Stimulated activated naive CD4-positive, alpha-beta T cell treated with Interleukin-2 at 50 U/mL for 16 hours (primary cell): Measurements from ENCODE around the gene SRP14.
"Not testable (repeated sequence)": the region's sequence is repeated elsewhere in the genome, so short reads cannot be mapped to it uniquely, and the experiment has no call there.

Source experiments
- DNase-seq: peaks from one replicate; lab custom pipeline; 2025; lab: John Stamatoyannopoulos, UW

The SRP14 gene

GRCh38 chr15:40029979-40030893 is 8.7 kb downstream of the SRP14 start:
- no peak for DNase-seq

DNA sequence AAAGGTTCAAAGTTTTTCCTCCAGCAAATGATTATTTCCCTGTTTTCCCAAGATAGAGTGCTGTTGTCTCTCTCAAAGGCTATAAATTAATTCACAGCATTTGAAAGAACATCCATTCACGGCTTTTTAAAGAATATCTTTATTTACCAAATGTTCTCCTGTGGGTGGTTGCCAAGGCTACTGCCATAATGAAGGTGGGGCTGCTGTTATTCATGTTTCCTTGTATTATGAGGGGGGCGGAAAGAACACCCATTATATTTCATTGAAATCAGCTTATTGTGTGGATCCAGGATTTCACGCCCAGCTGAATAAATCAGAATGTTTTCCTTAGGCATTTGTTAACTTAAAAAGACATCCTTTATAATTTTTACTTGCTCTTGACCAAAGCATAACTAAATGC is 10.1 kb downstream of the SRP14 start:
- DNase-seq: no peak

DNA sequence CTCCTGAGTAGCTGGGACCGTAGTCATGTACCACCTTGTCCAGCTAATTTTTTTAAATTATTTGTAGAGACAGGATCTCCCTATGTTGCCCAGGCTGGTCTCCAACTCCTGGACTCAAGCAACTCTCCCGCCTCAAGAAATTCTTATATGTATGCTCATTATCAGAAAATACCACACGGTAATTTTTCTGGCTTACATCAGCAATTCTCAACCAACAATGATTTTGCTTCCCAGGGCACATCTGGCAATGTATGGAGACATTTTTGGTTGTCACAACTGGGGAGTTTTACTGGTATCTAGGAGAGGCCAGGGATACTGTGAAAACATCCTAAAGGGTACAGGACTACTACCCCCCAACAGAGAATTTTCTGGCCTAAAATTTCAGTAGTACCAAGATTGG is 10.8 kb downstream of the SRP14 start:
- no peak for DNase-seq

- no peak for DNase-seq
Measured at GRCh38 chr15:40016224-40016865, 22.6 kb downstream of the SRP14 start.

DNA sequence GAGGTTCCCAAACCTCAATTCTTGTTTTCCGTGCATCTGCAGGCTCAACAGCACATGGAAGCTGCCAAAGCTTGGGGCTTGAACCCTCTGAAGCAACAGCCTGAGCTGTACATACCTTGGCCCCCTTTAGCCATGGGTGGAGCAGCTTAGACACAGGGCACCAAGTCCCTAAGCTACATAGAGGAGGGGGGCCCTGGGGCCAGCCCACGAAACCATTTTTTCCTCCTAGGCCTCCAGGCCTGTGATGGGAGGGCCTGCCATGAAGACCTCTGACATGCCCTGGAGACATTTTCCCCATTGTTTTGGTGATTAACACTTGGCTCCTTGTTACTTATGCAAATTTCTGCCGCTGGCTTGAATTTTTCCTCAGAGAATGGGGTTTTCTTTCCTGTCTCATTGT is 24.6 kb downstream of the SRP14 start:
- no peak for DNase-seq

- DNase-seq: not testable (repeated sequence)
Measured at GRCh38 chr15:40013372-40013771, 25.6 kb downstream of the SRP14 start.

DNA sequence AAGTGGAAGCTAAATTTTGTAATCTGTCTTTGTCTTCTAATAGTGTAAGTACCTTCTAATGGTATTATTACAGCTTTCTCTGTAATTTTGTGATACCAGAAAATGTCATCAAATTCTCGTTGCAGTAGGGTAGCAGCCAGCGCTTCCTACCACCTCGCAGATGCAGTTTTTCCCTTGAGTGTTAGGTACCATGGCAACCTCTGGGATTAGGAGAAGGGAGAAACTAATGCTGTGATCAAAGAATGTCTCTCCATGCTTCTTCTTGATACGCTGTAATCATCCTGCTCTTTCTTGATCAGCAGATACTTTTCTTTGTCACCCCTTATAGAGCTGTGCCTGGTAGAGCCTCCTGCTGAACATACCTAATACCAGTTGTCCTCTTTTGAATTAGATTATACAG is 27.7 kb downstream of the SRP14 start:
- no peak for DNase-seq

GRCh38 chr15:40010686-40011085 is 28.3 kb downstream of the SRP14 start:
- DNase-seq: no peak

GRCh38 chr15:40008061-40008765 is 30.8 kb downstream of the SRP14 start:
- no peak for DNase-seq

- no peak for DNase-seq
Measured at GRCh38 chr15:40006646-40007045, 32.3 kb downstream of the SRP14 start.

- no peak for DNase-seq
Measured at GRCh38 chr15:40006003-40006402, 33.0 kb downstream of the SRP14 start.

DNA sequence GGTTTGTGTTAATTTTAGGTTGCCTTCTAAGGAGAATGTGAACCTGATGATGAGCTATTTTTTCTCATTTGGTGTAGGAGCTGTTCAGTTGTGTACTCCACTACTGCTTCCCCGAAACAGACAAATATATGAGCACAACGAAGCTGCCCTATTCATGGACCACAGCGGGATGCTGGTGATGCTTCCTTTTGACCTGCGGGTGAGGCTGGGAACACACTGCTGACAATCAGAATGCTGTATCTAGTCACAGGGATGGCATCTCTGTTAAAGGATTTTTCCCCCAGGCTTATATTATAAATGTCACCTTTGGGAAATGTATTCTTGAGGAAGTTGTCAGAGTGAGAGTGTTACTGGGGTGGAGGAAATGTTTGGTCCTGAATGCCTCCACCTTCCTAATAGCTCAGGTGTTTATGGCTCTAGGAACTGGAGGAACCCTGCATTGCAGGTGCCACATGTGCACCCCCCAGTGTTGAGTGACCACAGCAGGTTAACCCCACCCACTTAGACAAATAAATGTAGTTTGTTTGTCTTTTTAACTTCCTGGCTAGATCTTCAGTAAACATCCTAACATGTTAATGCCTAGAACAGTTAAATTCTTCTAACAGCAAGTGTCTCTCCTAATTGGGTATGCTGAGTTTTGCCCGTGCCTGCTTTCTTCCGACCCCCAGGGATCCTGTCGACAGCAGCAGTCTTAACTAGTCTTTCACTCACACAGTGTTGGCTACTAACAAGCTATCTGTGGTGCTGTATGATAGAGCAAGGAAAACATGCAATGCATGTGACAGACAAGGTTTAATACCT is 35.7 kb downstream of the SRP14 start:
- no peak for DNase-seq

DNA sequence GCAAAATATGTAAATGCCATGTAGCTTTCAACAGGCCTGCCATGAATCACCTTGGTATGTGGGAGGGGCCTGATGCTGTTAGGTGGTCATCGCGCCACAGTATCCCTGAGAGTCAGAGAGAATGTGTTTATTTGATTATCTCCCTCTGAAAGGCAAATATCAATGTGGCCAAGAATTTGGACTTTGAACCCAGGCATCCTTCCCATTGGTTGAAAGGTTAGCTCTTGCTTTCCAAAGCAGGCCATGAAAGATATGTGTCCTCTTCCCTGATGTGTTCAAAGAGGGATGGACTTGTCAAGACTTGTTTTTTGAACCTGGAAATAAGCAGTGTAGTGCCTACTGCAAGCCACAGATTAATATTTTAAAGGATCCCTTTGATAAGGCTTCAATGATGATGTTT is 36.7 kb downstream of the SRP14 start:
- DNase-seq: no peak

DNA sequence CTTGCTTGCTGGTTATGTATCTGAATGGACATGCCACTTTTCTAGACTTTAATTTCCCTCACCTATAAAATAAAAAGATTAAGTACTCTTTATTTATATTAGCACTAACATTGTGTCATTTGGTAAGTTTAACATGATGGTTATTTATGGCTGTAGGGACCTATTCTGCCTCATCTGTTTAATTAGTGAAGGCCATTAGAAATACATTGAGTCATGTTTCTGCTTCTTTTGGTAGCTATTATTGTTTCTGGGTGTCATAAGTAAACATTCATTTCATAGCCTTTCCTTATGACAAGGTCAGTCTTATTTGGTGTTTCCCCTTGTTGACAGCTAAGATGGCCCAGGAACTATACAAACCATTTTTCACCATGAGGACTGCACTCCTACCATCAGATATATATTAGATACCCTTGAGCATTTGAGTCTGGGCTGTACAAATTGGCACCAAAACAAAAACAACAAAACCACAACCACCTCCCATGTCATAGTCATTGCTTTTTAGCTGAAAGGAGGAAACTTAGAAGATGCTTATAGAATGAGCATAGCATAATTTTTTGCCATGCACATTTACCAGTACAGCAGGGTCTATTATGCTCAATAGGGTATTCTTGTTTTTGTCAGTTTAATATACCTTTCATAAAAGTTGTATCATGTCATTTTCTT is 39.3 kb downstream of the SRP14 start:
- no peak for DNase-seq

GRCh38 chr15:39998511-39999077 is 40.4 kb downstream of the SRP14 start:
- DNase-seq: no peak

- no peak for DNase-seq
Measured at GRCh38 chr15:39997639-39998038, 41.3 kb downstream of the SRP14 start.

DNA sequence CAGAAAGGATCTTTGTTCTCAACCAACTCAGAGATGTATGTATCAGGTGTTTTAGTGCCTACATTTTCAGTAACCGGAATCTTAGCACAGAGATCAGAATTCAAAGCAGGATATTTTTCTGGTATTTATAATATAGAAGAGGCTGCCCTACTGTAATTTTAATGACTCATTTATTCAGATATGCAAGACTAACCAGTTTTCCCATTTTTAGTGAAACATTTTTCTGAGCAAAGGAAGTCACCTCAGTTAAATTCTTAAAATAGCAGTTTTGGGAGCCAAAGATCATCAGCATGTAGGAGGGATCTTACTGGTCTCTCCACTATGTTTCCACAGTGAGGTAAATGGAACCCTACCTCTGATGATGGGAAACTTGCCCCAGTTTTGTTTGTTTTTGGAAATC is 42.0 kb downstream of the SRP14 start:
- DNase-seq: no peak

GRCh38 chr15:39996228-39996627 is 42.8 kb downstream of the SRP14 start:
- not testable (repeated sequence) for DNase-seq

DNA sequence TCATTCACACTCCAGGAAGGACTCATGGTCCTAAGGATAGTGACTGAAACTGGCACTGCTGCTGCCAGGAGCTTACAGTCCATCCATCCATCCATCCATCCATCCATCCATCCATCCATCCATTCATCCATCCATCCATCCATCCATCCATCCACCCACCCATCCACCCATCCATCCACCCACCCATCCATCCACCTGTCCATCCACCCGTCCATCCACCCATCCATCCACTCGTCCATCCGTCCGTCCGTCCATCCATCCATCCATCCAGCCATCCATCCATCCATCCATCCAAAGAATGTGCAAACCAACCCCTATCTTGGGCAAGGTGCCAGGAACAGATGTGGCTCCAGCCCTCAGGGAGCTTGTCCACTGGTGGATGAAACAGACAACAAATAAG is 46.0 kb downstream of the SRP14 start:
- DNase-seq: not testable (repeated sequence)

- no peak for DNase-seq
Measured at GRCh38 chr15:39990706-39991105, 48.3 kb downstream of the SRP14 start.

DNA sequence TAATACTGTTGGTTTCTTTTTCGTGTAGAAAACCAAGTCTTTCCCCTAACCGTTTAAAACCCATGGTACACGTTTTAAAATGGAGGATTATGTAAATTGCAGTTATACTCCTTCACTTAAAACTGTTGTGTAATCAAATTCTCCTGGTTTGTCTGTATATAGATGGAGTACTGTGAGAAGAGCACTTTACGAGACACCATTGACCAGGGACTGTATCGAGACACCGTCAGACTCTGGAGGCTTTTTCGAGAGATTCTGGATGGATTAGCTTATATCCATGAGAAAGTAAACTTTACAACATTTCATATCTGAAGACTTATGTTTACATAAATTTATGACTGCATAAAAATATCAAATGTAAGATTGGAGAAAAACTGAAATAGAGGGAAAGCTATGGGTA is 51.2 kb downstream of the SRP14 start:
- DNase-seq: no peak
